Measurements from ENCODE around the gene SDF2.

SDF2 gene

GRCh38 chr17:28644787-28645575 lies 16.7 kb downstream of the SDF2 start, which contains the start of gene BLTP2:
BLTP2 (minus strand) TSS chr17:28645158; CDS start chr17:28645056, 102 bp downstream.
- intact Hi-C loops (cut with DNase I): loop anchor here (10.0 kb wide), 1 partner anchor 70 kb away; the partner anchor contains the start of genes PROCA1, RAB34 and RPL23A
- peak; percentile 86 to 99 (median 97) for DNase-seq

- peak in 22 of 42 donors; percentile 5 to 58 (median 30) for DNase-seq
- intact Hi-C loops (cut with DNase I): loop anchor here (10.0 kb wide), 1 partner anchor 71 kb away; the partner anchor contains the start of genes PROCA1, RAB34 and RPL23A
Observed at GRCh38 chr17:28643983-28644786, 17.5 kb downstream of the SDF2 start.

- intact Hi-C loops (cut with DNase I): loop anchor here (10.0 kb wide), 1 partner anchor 73 kb away; the partner anchor contains the start of genes PROCA1, RAB34 and RPL23A
Observed at GRCh38 chr17:28641579-28641978, 20.1 kb downstream of the SDF2 start.

GRCh38 chr17:28635506-28635905 lies 26.2 kb downstream of the SDF2 start:
- DNase-seq: no peak
- intact Hi-C loops (cut with DNase I): no loop called here

More at GRCh38 chr17:28641579-28641978, 20.1 kb downstream of the SDF2 start:
- DNase-seq: no peak

- intact Hi-C loops (cut with DNase I): no loop called here
- DNase-seq: peak in 28 of 42 donors; percentile 15 to 81 (median 42)
Observed at GRCh38 chr17:28634206-28634865, 27.4 kb downstream of the SDF2 start.

GRCh38 chr17:28626818-28627217 lies 34.9 kb downstream of the SDF2 start:
- DNase-seq: no peak

GRCh38 chr17:28624148-28624547 lies 37.6 kb downstream of the SDF2 start:
- intact Hi-C loops (cut with DNase I): no loop called here
- DNase-seq: no peak

More at GRCh38 chr17:28626818-28627217, 34.9 kb downstream of the SDF2 start:
- intact Hi-C loops (cut with DNase I): no loop called here

- intact Hi-C loops (cut with DNase I): no loop called here
- DNase-seq: no peak
Observed at GRCh38 chr17:28623696-28624095, 38.0 kb downstream of the SDF2 start.

- DNase-seq: no peak
- intact Hi-C loops (cut with DNase I): no loop called here
Observed at GRCh38 chr17:28622186-28622585, 39.5 kb downstream of the SDF2 start.

- no peak for DNase-seq
- intact Hi-C loops (cut with DNase I): no loop called here
Observed at GRCh38 chr17:28620010-28620409, 41.7 kb downstream of the SDF2 start.

- intact Hi-C loops (cut with DNase I): loop anchor here (10.0 kb wide), 1 partner anchor 124 kb away; no protein-coding TSS in a partner anchor
- no peak for DNase-seq
Observed at GRCh38 chr17:28618464-28618863, 43.2 kb downstream of the SDF2 start.

- intact Hi-C loops (cut with DNase I): loop anchor here (10.0 kb wide), 1 partner anchor 121 kb away; no protein-coding TSS in a partner anchor
- DNase-seq: no peak
Observed at GRCh38 chr17:28616281-28616680, 45.4 kb downstream of the SDF2 start.

GRCh38 chr17:28615260-28615940 lies 46.3 kb downstream of the SDF2 start:
- no peak for DNase-seq
- intact Hi-C loops (cut with DNase I): loop anchor here (10.0 kb wide), 1 partner anchor 121 kb away; no protein-coding TSS in a partner anchor

- intact Hi-C loops (cut with DNase I): loop anchor here (10.0 kb wide), 1 partner anchor 119 kb away; no protein-coding TSS in a partner anchor
- peak; percentile 23 to 88 (median 70) for DNase-seq
Observed at GRCh38 chr17:28613931-28614381, 47.8 kb downstream of the SDF2 start, which contains the start of gene RSKR. RSKR (minus strand) TSS chr17:28614185; CDS start chr17:28614161, 24 bp downstream.

GRCh38 chr17:28612936-28613872 lies 48.5 kb downstream of the SDF2 start:
- DNase-seq: peak in 34 of 42 donors; percentile 13 to 80 (median 48)
- intact Hi-C loops (cut with DNase I): loop anchor here (10.0 kb wide), 1 partner anchor 118 kb away; no protein-coding TSS in a partner anchor

- intact Hi-C loops (cut with DNase I): loop anchor here (10.0 kb wide), 1 partner anchor 118 kb away; no protein-coding TSS in a partner anchor
- DNase-seq: no peak
Observed at GRCh38 chr17:28612531-28612930, 49.2 kb downstream of the SDF2 start.

- DNase-seq: no peak
- intact Hi-C loops (cut with DNase I): loop anchor here (10.0 kb wide), 1 partner anchor 116 kb away; no protein-coding TSS in a partner anchor
Observed at GRCh38 chr17:28610376-28610775, 51.3 kb downstream of the SDF2 start.

Data from head of caudate nucleus (tissue), 42 donors.